HG03520 (cell line): Measurements from ENCODE around the gene ATP2B2.

Experiments
- ATAC-seq: cut with Tn5 transposase; IDR thresholded peaks from one replicate; pipeline ENCODE4 v1.9.1; 2021; ENCODE audit warnings: mild to moderate bottlenecking, moderate library complexity; ENCODE audit not compliant: unreplicated experiment

Gene ATP2B2

GRCh38 chr3:10511809-10512494 lies 6.6 kb upstream of the ATP2B2 start:
- ATAC-seq = no peak

DNA sequence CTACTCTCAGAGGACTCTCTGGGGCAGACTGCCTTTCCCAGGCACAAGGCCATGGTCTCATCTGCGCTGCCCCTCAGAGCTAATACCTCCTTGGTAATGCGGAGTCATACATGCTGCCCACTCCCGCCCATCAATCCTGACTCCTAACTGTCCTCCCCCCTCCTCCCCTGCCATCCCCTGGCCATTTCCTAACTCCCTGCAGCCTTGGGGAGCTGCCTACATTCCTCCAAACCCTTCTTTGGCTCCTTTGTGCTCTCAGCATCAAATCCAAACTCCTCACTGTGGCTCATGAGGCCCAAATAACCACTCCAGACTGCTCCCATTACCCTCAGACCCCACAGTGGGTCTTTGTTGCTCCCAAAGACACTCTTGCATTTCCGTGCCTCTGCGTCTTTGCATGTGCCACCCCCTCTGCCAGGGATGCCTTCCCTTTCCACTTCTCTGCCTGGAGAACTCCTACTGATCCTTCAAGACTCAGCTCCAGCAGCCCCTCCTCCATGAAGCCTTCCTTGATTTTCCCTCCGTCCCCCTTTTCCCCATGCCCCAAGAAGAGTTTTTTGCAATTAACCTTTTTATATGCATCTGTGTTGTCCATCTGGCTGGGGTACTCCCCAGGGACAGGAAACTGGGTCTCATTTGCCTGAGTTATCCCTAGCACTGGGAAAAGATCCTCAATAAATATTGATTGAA lies 5.5 kb upstream of the ATP2B2 start:
- ATAC-seq = no peak

- no peak for ATAC-seq
These were observed 4.8 kb upstream of the ATP2B2 start for GRCh38 chr3:10510086-10510742.

DNA sequence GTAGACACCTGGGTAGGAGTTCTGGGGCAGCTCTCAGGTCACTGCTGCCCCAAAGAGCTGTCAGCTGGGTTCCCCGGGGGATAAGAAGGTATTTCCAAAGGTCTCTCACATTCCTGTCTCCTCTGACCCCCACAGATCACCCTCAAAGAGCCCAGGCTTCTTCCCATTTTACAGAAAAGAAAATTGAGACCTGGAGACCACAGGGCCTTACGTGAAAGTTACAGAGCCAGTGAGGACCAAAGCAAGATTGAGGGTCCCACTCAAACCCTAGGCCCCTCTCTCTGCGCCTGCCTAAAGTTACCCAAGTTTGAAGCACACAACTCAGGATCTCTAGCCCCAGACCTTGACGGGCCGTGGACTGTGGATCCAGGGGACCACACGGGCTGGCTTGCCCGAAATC lies 3.9 kb upstream of the ATP2B2 start:
- ATAC-seq = no peak

GRCh38 chr3:10508619-10509260 lies 3.4 kb upstream of the ATP2B2 start:
- ATAC-seq = no peak

GRCh38 chr3:10508235-10508618 lies 2.8 kb upstream of the ATP2B2 start:
- no peak for ATAC-seq

GRCh38 chr3:10507331-10507730 lies 1.9 kb upstream of the ATP2B2 start:
- no peak for ATAC-seq

GRCh38 chr3:10506696-10507095 lies 1.3 kb upstream of the ATP2B2 start:
- ATAC-seq = no peak

DNA sequence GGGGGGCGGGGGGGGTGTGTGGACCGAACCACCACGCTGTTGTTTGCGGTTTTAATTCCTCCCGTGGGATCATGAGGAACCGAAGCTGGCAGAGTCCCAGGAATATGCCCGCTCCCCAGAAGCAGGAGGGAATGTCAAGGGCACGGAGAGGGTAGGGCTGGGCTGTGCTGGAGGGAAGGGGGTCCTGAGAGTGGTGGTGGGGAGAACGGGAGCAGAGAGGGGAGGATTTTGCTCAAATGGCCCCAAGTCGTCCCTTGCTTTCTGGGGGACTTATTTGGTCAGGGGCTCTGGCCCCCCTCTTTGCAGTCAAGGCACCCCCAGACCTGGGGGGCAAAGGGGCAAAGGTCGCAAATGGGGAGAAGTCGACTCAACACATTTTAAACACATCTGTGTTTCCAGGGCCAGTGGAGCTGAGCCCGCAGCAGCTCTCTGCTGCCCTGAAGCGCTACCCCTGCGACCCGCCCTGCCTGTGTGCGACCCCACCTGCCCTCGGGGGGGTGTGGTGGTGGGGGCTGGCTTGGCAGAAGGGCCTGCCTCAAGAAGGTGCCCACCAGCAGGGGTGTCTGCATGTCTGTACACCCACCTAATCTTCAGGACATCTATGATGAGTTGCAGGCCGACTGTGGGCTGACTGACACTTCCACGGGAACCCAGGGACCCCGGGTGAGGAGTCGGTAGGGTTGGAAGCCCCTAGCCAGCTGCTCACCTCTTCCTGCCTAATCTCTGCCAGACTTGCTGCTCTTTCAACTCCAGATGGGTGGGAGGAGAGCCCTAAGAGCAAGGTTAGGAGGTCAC lies 602 bp upstream of the ATP2B2 start:
- no peak for ATAC-seq

- ATAC-seq = no peak
These were observed 976 bp downstream of the ATP2B2 start for GRCh38 chr3:10504171-10505049.

GRCh38 chr3:10503217-10503796 lies 2.1 kb downstream of the ATP2B2 start:
- no peak for ATAC-seq

- no peak for ATAC-seq
These were observed 3.1 kb downstream of the ATP2B2 start for GRCh38 chr3:10502185-10502880.

- no peak for ATAC-seq
These were observed 3.7 kb downstream of the ATP2B2 start for GRCh38 chr3:10501664-10502052.

DNA sequence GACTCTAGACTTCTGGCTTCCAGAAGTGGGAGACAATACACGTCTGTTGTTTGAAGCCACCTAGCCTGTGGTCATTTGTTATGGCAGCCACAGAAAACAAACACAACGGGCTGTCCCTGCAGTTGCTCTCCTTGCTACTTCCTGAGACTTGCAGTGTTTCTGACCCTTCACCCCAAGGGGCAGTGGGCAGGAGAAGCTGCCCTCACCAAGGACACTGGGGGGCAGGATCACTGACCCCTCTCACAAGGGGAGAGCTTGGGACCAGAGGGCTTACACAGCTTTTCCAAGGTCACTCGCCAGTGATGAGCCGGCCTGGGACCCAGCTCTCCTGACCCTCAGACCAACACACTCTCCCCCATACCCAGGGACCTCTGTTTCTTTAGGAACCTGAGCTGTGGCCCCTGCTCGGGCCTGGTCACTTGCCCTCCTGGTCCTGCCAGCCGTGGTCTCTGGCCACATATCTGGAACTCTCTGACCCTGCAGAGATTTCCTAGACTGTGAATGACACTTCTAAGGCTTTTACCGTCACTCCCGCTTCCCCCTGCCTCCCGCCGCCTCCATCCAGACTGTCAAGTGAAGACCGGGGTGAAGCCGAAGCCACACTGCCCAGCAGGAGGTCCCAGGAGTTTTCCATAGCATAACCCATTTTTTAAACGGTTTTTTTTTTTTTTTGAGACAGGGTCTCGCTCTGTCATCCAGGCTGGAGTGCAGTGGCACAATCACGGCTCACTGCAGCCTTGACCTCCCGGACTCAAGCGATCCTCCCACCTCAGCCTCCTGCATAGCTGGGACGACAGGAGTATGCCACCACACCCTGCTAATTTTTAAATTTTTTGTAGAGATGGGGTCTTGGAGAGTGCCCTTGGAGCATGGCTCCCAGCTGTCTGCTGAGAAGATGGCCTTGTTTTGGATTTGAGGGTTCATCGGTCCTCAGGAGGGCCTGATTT lies 4.4 kb downstream of the ATP2B2 start:
- no peak for ATAC-seq

DNA sequence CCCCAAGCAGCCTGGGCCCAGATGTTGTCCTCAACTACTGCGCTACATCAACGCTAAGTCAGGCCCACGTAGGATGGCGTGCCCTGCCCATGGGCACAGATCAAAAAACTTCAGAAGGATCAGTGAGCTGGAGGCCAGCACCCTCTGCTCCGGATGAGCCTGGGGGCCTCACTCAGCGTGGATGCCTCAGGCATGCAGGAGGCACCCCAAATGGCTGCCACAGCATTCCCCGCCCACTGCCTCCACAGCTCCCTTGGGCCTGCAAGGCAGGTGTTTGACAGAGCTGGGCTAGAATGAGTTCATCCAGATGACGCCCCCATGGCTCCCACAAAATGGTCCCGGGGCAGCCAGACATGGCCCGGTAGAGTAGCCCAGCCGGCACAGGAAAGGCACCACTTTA lies 7.1 kb downstream of the ATP2B2 start:
- no peak for ATAC-seq

DNA sequence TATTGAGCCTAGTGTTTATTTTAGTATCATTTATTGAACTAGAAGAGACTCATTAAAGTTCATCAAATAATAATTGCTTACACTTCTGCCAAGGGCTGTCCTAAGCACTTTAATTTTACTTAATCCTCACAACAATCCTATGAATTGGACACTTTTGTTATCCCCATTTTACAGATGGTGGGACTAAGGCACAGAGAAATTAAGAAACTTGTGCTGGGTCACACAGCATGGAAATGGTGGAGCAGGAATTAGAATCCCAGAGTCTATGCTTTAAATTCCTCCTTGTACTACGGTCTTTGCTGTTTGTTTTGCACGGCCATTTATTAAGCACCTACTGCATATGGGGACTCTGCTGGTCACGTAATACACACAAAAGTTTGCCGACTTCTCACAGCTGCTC lies 7.9 kb downstream of the ATP2B2 start:
- ATAC-seq = no peak

GRCh38 chr3:10496121-10496863 lies 9.1 kb downstream of the ATP2B2 start:
- no peak for ATAC-seq
